ENCODE results near the gene PLEKHG1. TPM values are rescaled to one million over a fixed set of nuclear protein-coding genes. Genes with fewer than 3 reads are reported as not detected.
A peak's percentile ranks its signal among the peaks of the same experiment; 100 is the strongest.

The PLEKHG1 gene
- under 1 TPM in 2 of 3 donors, not detected in 1; 0.04 to 0.29 TPM for polyA plus RNA-seq

DNA sequence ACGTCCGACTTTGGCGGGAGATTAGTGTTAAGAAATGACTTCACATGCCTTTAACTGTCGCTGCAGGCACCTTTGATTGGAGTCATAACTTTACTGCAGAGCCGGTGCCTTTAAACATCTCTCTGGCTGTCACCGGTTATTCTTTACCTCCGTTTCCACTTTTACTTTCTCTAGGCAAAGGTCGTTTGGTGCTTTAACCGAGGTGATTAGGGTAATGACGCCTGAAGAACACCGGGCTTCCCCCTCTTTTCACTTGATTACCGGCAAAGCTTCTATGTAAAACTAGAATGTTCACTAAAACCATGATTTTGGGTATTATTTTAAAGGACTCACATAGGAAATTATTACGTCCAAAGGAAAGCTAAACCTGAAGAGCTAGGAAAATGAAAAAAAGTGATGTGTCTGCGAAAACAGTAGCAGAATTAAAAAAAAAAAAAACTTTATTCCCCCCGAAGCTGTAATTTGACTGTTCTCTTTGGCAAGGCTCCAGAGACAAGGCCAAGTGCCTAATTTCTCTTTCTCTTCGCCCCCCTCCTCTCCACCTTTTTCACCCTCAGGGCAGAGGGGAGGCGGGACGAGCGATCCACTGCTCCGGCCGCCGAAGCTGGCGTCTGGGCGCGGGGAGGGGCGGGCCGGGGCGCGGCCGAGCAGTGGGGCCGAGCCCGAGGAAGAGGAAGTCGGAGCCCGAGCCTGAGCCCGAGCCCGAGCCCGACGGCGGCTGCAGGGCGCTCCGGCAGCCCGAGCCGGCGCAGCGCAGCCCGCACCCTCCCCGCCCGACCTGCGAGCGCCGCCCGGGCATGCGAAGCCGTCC lies at the start of gene PLEKHG1:
TSS of gene PLEKHG1 (plus strand) at position 687 of the 811 bp plus-strand sequence. CDS start 133,797 bp downstream, outside the sequence.
- H3K36me3 Mint-ChIP-seq, result no peaks in the 10 kb centered on the region
- H3K27ac Mint-ChIP-seq, result no peak within 1 kb of the TSS
- peaks cover 14 to 36% (median 21%) of the 10 kb centered on the region in 3 donors for H3K27me3 Mint-ChIP-seq (ENCODE audit: low read depth in 3 of 3)
- peak within 1 kb of the TSS; percentile 72 to 82 (median 75) for H3K4me3 Mint-ChIP-seq
- peaks cover 11 to 25% of the 10 kb centered on the region in 2 donors for H3K4me1 Mint-ChIP-seq
- peak; percentile 3 to 17 (median 17) for DNase-seq
- peaks cover 0 to 2% (median 0%) of the 10 kb centered on the region in 6 donors for H3K9me3 Mint-ChIP-seq

DNA sequence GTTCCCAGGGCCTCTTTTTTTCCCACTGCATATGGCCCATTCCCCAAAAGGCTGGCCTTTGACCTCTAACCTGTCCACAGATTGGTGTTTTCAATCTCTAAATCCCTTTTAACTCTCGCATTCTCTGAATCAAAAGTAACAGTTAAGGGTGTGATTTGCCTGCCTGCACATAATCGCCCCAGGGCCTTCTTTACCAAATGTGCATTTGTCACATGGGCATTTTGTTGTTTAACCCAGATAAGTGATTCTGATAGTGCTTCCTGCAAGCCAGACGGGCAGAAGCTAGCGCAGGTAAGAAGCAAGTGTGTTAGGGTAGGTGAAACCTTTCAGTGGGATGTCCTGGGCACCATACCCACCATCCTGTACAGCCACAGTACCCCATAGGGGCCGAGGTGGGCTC lies 49.4 kb upstream of the PLEKHG1 start:
- no peak overlapping the region for H3K4me3 Mint-ChIP-seq
- no peaks in the 10 kb centered on the region for H3K36me3 Mint-ChIP-seq
- no peak overlapping the region for H3K27ac Mint-ChIP-seq

DNA sequence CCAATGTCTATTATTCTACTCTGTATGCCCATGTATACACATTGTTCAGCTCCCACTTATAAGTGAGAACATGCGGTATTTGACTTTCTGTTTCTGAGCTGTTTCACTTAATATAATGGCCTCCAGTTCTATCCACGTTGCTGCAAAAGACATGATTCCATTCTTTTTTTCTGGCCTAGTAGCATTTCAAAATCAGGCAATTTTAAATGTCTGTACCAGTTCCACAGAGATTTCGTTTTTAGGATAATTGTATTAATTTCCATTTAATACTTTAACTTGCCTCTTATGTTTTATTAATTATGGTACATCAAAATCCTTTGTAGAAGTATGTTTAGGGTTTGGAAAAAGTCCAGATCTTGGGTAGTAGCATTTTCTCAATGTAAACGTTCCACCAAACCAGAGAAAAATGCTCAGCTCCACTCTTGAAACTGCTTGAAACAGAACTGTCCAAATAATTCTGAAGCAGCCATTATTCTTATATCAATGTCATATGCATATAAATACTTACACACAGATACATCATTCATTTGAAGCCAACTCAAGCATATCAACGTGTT lies 42.6 kb upstream of the PLEKHG1 start:
- peaks cover 0 to 5% (median 0%) of the 10 kb centered on the region in 6 donors for H3K9me3 Mint-ChIP-seq
- H3K4me3 Mint-ChIP-seq, result no peak overlapping the region
- H3K27ac Mint-ChIP-seq, result no peak overlapping the region
- H3K36me3 Mint-ChIP-seq, result no peaks in the 10 kb centered on the region
- H3K27me3 Mint-ChIP-seq (ENCODE audit: low read depth in 3 of 3), result peaks cover 4 to 9% (median 5%) of the 10 kb centered on the region in 3 donors
- no peaks in the 10 kb centered on the region for H3K4me1 Mint-ChIP-seq
- DNase-seq, result no peak

More for the DNA sequence above, 49.4 kb upstream of the PLEKHG1 start:
- no peak for DNase-seq
- peaks cover 4 to 9% (median 4%) of the 10 kb centered on the region in 3 donors for H3K27me3 Mint-ChIP-seq (ENCODE audit: low read depth in 3 of 3)
- H3K9me3 Mint-ChIP-seq, result no peaks in the 10 kb centered on the region
- no peaks in the 10 kb centered on the region for H3K4me1 Mint-ChIP-seq

DNA sequence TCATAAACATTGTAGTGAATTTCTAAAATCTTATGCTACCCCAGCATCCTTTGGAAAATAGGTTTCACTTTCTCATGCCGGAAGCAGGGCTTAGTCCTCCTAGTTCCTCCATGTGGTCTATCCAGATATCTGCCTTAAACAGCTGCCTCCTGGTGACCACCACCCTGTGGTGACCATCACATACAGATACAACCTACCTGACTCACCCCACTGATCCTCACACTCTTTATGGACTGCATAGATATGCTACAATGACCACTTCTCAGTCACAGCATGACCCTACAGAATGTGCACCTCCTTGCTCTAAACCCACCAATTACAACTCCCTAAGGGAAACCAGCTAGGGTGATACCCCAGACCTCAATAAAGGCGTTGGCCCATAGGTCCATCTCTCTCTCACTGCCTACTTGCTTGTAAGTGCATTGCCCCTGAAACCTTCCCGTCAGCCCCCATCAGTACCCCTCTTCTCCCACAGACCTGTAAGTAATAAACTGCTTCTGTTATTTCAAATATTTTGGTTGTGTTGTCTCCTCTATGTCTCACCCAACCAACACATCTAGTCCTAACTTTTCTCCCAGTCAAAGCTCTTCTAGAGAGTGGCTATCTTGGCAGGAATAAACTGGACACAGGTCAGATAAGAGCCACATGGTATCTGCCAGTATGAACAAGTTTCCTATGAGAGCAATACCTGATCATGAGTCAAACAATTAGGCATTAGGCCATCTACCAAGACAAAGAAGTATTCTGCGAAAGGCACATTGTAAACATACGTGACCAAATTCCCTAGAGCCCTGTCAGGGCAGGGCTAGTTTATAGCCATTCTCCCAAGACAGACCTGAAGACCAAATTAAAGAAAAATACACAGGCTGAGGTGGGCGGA lies 39.4 kb upstream of the PLEKHG1 start:
- peaks cover 0 to 5% (median 0%) of the 10 kb centered on the region in 6 donors for H3K9me3 Mint-ChIP-seq
- no peak overlapping the region for H3K4me3 Mint-ChIP-seq
- H3K4me1 Mint-ChIP-seq, result no peaks in the 10 kb centered on the region
- H3K27me3 Mint-ChIP-seq (ENCODE audit: low read depth in 3 of 3), result peaks cover 6 to 9% (median 8%) of the 10 kb centered on the region in 3 donors
- no peak overlapping the region for H3K27ac Mint-ChIP-seq
- no peak for DNase-seq
- no peaks in the 10 kb centered on the region for H3K36me3 Mint-ChIP-seq

DNA sequence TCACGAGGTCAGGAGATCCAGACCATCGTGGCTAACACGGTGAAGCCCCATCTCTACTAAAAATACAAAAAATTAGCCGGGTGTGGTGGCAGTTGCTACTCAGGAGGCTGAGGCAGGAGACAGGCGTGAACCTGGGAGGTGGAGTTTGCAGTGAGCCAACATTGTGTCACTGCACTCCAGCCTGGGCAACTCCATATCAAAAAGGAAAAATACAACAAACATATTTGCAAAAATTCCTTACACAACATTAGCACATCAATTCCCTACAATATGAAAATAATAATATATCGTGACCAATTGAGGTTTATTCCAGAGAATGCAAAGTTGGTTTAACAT lies 38.8 kb upstream of the PLEKHG1 start:
- no peak for DNase-seq
- no peaks in the 10 kb centered on the region for H3K4me1 Mint-ChIP-seq
- H3K27ac Mint-ChIP-seq, result no peak overlapping the region
- peaks cover 0 to 5% (median 0%) of the 10 kb centered on the region in 6 donors for H3K9me3 Mint-ChIP-seq
- H3K36me3 Mint-ChIP-seq, result no peaks in the 10 kb centered on the region
- peaks cover 6 to 9% (median 9%) of the 10 kb centered on the region in 3 donors for H3K27me3 Mint-ChIP-seq (ENCODE audit: low read depth in 3 of 3)
- no peak overlapping the region for H3K4me3 Mint-ChIP-seq

DNA sequence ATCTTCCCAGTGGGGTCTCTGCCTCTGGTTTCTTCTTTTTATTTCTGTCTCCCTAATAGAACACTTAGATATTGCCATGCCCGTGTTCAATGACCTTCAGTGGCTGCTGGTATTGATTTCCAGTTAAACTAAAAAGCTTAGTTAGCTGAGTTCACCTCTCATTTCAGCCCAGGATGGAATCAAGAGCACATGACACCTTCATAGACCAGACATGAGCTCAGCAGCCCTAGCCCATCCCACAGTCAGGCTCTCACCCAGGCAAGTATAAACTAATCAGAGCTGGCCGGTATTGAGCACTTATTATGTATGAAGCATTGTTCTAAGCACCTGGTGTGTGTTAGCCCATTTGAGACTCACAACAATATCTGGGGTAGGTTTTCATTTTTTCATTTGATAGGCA lies 33.7 kb upstream of the PLEKHG1 start:
- no peak for DNase-seq
- H3K27ac Mint-ChIP-seq, result no peak overlapping the region
- H3K9me3 Mint-ChIP-seq, result no peaks in the 10 kb centered on the region
- H3K4me3 Mint-ChIP-seq, result no peak overlapping the region
- no peaks in the 10 kb centered on the region for H3K36me3 Mint-ChIP-seq
- H3K4me1 Mint-ChIP-seq, result no peaks in the 10 kb centered on the region
- H3K27me3 Mint-ChIP-seq (ENCODE audit: low read depth in 3 of 3), result peaks cover 0 to 4% (median 3%) of the 10 kb centered on the region in 3 donors

DNA sequence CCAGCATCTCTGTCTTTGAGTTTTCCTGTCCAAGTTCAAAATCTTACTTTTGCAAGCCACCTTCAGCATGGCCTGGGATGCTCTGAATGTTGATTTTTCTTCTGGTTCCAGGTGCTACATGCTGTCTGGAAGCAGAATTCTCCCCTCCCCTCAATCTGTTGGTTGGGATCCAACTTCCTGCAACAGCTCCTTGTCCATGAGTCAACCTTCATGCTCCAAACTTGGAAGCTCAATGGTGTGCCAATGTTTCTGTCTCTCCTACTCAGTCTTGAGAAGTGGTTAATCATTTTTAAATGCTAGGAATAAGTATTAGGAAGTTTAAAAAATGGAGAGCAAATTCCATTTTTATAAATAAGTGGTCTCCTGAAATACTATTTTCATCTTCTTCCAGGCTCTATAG lies 33.2 kb upstream of the PLEKHG1 start:
- H3K4me1 Mint-ChIP-seq, result no peaks in the 10 kb centered on the region
- peaks cover 0 to 4% (median 3%) of the 10 kb centered on the region in 3 donors for H3K27me3 Mint-ChIP-seq (ENCODE audit: low read depth in 3 of 3)
- no peaks in the 10 kb centered on the region for H3K9me3 Mint-ChIP-seq
- no peak overlapping the region for H3K27ac Mint-ChIP-seq
- DNase-seq, result no peak
- no peak overlapping the region for H3K4me3 Mint-ChIP-seq
- no peaks in the 10 kb centered on the region for H3K36me3 Mint-ChIP-seq

DNA sequence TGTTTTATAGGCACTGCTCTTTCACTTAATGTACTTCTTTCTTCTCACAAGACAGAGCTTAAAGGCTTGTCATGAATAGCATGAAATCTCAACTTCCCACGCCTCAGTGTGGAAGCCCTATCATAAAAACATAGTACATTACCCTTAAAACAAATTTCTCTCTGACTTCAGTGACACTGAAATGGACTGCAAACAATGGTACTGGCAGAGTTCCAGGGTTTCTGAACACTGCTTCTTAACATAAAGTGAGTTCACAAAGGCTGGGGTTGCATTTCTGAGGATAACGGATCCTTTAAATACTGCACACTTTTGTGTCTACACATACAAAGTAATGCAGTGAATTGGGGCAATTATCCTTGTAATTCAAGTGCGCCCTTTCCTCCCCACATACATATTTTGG lies 32.3 kb upstream of the PLEKHG1 start:
- H3K27ac Mint-ChIP-seq, result no peak overlapping the region
- no peak overlapping the region for H3K4me3 Mint-ChIP-seq
- no peaks in the 10 kb centered on the region for H3K4me1 Mint-ChIP-seq
- H3K36me3 Mint-ChIP-seq, result no peaks in the 10 kb centered on the region
- no peak for DNase-seq
- peaks cover 0 to 5% (median under 1%) of the 10 kb centered on the region in 3 donors for H3K27me3 Mint-ChIP-seq (ENCODE audit: low read depth in 3 of 3)
- no peaks in the 10 kb centered on the region for H3K9me3 Mint-ChIP-seq

DNA sequence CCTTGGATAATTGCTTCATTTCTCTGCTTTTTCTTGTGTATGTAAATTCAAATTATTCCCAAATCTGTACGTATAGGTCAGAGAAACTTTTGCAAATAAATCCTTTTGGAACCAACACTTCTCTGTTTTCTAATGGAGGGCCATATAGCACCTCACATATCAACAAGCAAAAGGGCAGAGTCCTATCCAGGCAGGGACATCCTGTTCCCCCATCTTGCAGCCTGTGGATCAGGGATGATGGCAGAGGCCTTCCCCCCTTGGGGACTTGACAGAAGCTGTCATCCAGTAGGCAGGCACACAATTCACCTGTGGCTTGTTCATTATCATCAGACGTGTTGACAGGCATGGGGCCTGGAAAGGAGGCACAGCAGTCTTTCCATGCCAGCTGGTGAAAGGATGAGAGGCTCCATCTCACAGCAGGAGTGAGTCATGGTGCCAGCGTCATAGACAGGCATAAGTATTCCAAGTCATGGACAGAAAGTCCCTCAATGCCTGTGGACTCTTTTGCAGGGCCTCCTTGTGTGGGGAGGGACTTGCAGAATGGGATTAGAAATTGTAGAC lies 31.8 kb upstream of the PLEKHG1 start:
- H3K27me3 Mint-ChIP-seq (ENCODE audit: low read depth in 3 of 3), result peaks cover 0 to 8% (median 3%) of the 10 kb centered on the region in 3 donors

DNA sequence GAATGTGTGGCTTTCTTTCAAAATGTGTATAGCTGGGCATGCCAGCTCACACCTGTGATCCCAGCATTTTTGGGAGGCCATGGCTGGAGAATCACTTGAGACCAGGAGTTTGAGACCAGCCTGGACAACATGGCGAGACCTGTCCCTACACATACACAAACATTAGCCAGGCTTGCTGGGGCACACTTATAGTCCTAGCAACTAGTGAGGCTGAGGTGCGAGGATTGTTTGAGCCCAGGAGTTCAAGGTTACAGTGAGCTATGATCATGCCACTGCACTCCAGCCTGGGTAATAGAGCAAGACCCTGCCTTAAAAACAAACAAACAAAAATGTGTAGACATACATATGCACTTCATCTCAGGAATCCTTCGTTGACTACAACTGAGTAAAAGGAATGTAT lies 31.1 kb upstream of the PLEKHG1 start:
- no peaks in the 10 kb centered on the region for H3K36me3 Mint-ChIP-seq
- no peak overlapping the region for H3K4me3 Mint-ChIP-seq
- no peak for DNase-seq
- no peak overlapping the region for H3K27ac Mint-ChIP-seq
- H3K27me3 Mint-ChIP-seq (ENCODE audit: low read depth in 3 of 3), result peaks cover 0 to 11% (median 7%) of the 10 kb centered on the region in 3 donors
- H3K9me3 Mint-ChIP-seq, result no peaks in the 10 kb centered on the region
- no peaks in the 10 kb centered on the region for H3K4me1 Mint-ChIP-seq

More for the DNA sequence above, 31.8 kb upstream of the PLEKHG1 start:
- no peak overlapping the region for H3K4me3 Mint-ChIP-seq
- H3K9me3 Mint-ChIP-seq, result no peaks in the 10 kb centered on the region
- no peak overlapping the region for H3K27ac Mint-ChIP-seq
- H3K4me1 Mint-ChIP-seq, result no peaks in the 10 kb centered on the region
- no peaks in the 10 kb centered on the region for H3K36me3 Mint-ChIP-seq
- no peak for DNase-seq

DNA sequence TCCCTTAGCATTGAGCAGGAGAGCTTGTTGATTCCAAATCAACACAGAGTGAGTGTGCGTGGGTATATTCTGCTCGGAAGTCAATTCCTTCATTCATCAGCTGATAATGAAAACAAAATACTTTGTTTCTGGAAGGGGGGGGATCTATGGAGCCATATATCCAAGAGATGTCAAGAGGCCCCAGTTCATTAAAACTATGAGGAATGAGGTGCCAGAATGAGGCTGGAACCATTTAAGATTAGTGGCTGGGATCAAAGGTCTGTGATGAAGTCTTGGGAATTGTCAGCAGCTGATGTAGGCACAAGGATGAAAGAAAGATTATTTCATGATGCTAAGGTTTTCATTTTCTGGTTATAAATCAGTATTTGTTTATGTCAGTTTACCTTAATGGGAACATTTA lies 30.5 kb upstream of the PLEKHG1 start:
- Mint-ChIP-seq H3K36me3 (no peaks in the 10 kb centered on the region), H3K4me3 (no peak overlapping the region), H3K4me1 (no peaks in the 10 kb centered on the region), H3K27ac (no peak overlapping the region), H3K27me3 (ENCODE audit: low read depth in 3 of 3) (peaks cover 0 to 11% (median 9%) of the 10 kb centered on the region in 3 donors), H3K9me3 (no peaks in the 10 kb centered on the region)
- DNase-seq, result no peak

DNA sequence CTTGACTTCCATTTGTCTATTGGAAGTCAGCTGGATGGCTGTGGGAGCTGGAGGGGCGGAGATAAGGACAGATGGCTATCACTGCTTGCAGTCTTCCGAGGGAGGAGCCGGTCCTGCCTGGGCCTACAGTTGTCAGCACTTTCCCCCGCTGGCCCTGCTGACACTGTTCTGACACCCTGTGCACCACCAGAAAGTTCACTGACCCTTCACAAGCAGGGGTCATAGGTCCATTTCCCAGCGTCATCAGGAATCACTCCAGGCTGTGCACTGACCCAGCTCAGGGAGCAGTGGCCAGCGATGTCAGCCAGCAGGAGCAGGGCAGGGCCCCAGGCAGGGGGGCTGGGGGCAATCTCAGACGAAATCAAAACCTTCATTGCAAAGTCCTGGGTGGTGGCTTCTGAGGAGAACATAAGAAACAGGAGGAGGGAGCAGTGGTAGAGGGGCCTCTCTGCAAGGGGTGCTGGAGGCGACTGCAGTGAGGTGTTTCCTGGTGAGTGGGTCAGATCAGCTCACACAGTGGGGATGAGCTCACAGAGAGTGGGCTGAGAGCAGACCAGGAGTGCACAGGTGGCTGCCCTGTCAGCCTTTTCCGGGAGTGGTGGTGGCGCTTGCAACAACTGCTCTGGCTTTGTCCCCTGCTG lies 26.5 kb upstream of the PLEKHG1 start:
- H3K27ac Mint-ChIP-seq, result no peak overlapping the region
- DNase-seq, result no peak
- no peak overlapping the region for H3K4me3 Mint-ChIP-seq
- peaks cover 2 to 15% (median 13%) of the 10 kb centered on the region in 3 donors for H3K27me3 Mint-ChIP-seq (ENCODE audit: low read depth in 3 of 3)
- H3K4me1 Mint-ChIP-seq, result no peaks in the 10 kb centered on the region
- H3K9me3 Mint-ChIP-seq, result peaks cover 0 to 3% (median 0%) of the 10 kb centered on the region in 6 donors
- H3K36me3 Mint-ChIP-seq, result no peaks in the 10 kb centered on the region

DNA sequence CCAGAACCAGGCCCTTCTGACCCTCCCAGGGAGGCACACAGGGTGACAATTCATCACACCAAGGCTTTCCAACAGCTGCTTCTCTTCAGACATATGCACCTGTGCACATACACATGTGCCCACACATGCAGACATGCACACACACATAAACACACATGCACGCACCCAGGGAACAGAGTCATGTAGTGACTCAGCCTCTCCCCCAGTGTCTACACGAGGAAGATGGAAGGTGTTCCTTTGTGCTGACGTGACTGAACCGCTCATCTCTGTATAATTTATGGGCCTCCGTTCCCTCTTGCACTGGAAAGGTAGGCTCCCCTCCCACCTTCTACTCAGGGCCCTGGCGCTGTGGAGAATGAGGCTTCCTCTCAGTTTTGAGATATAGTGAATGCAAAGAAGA lies 23.8 kb upstream of the PLEKHG1 start:
- Mint-ChIP-seq H3K9me3 (peaks cover 0 to 3% (median 0%) of the 10 kb centered on the region in 6 donors), H3K4me1 (no peaks in the 10 kb centered on the region), H3K27ac (no peak overlapping the region), H3K27me3 (ENCODE audit: low read depth in 3 of 3) (peaks cover 2 to 18% (median 16%) of the 10 kb centered on the region in 3 donors), H3K36me3 (no peaks in the 10 kb centered on the region), H3K4me3 (no peak overlapping the region)
- no peak for DNase-seq

Data from immature natural killer cell (primary cell).